ENCODE measurements around the gene PRR35.

The PRR35 gene

GRCh38 chr16:598823-599739, 38.9 kb downstream of the PRR35 start:
- DNase-seq, result no peak

GRCh38 chr16:600781-601180, 40.6 kb downstream of the PRR35 start:
- no peak for DNase-seq

DNA sequence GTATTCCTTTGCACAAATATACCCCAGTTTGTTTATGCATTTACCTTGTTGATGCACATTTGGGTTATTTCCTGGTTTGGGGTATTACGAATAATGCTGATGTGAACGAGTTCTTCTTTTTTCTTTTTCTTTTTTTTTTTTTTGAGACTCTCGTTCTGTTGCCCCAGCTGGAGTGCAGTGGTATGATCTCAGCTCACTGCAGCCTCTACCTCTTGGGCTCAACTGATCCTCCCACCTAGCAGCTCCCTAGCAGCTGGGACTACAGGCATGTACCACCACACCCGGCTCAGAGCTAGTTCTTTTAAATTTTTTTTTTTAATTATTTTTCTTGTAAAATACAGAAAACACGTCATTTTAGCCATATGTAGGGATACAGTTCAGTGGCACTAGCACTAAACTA, 43.7 kb downstream of the PRR35 start:
- no peak for DNase-seq

GRCh38 chr16:606656-607307, 46.6 kb downstream of the PRR35 start:
- DNase-seq, result no peak

GRCh38 chr16:608019-608418, 47.8 kb downstream of the PRR35 start:
- DNase-seq, result no peak

- DNase-seq, result no peak
Observed at GRCh38 chr16:609316-609715, 49.1 kb downstream of the PRR35 start.

DNA sequence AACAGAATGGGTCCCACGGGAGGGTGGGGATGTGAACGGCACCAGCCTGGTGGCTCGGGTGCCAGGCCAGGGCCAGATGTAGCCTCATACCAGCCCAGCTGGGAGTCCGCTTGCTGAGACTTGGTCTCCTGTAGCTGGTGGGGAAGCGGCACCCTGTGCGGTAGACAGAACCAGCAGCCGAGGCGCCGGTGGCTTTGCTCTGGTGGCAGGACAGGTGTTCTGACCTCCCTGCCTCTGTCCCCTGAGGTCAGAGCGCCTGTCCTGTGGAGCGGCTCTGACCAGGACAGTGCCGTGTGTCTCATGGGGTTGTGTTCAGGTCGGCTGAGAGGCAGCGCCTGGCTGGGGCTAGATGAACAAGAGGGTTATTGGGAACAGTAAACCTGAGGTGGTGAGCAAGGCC, 49.8 kb downstream of the PRR35 start:
- DNase-seq, result no peak

- DNase-seq, result no peak
Observed at GRCh38 chr16:610513-611381, 50.6 kb downstream of the PRR35 start.

DNA sequence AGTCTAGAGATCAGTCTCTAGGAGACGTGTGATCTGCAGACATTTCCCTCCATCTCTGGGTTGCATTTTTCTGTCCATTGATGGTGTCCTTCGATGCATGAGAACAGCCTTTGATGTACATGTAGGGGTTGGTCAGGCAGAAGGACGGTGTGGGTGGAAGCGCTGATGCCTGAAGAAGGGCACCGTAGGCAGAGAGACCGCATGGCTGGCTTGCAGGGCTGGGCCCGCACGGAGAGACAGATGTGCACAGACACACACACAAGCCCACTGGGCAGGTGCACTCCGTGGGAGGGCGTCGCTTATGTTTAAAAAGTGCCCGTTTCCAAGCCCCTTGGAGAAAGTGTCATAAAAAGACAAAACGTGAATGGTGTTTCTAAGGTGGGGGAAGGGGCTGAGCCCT, 54.9 kb downstream of the PRR35 start:
- DNase-seq, result no peak

Data from NCI-H187 (cell line).